Kidney (tissue), 14 donors: ENCODE results near the gene RNF8. TPM values are rescaled to one million over a fixed set of nuclear protein-coding genes. Genes with fewer than 3 reads are reported as not detected.

ENCODE experiments used
- DNase-seq, 5 donors: peaks; one replicate each; pipeline ENCODE4 v3.0.0-alpha.2; 2013 to 2020
- FAIRE-seq: peaks from 2 replicates; lab custom pipeline; 2012; peaks lifted over from hg19 to GRCh38; lab: Jason Lieb, UNC
- H3K27ac ChIP-seq, 2 donors: one replicate each; pipeline ENCODE4 v1.7.0; 2013; ENCODE audit warnings: low read depth in 2 of 2, low read length in 2 of 2, inconsistent platforms in 1 of 2
- H3K27me3 ChIP-seq: one replicate; pipeline ENCODE4 v1.7.1; 2013; ENCODE audit warnings: low read length, inconsistent platforms; ENCODE audit not compliant: control insufficient read depth, insufficient read depth
- H3K36me3 ChIP-seq, 3 donors: one replicate each; pipeline versions ENCODE4 v1.7.0 to v1.7.1; 2013; ENCODE audit warnings: low read length in 3 of 3, control low read depth in 1 of 3, inconsistent platforms in 1 of 3; ENCODE audit not compliant: insufficient read depth in 3 of 3, control insufficient read depth in 2 of 3
- H3K4me1 ChIP-seq, 3 donors: one replicate each; pipeline versions ENCODE4 v1.7.0 to v1.7.1; 2013; ENCODE audit warnings: low read length in 3 of 3, inconsistent platforms in 1 of 3, low read depth in 1 of 3; ENCODE audit not compliant: control insufficient read depth in 2 of 3, insufficient read depth in 2 of 3
- H3K4me3 ChIP-seq, 3 donors: one replicate each; pipeline versions ENCODE4 v1.7.0 to v1.8.1; 2013; ENCODE audit warnings: low read length in 3 of 3, control low read depth in 1 of 3, inconsistent platforms in 1 of 3
- H3K9ac ChIP-seq, 3 donors: one replicate each; pipeline versions ENCODE4 v1.7.0 to v1.7.1; 2013; ENCODE audit warnings: low read length in 3 of 3, control low read depth in 1 of 3, inconsistent platforms in 1 of 3
- H3K9me3 ChIP-seq, 3 donors: one replicate each; pipeline versions ENCODE4 v1.7.0 to v1.7.1; 2013; ENCODE audit warnings: low read length in 3 of 3, control low read depth in 1 of 3, inconsistent platforms in 1 of 3; ENCODE audit not compliant: control insufficient read depth in 2 of 3, insufficient read depth in 1 of 3
- intact Hi-C: fragments of 100-400 bp; cut with DNase I; formaldehyde crosslinking; loops from one replicate; pipeline ENCODE4 v1.11.1; 2022
- polyA plus RNA-seq: library from polyadenylated mRNA; stranded (reverse); fragments of 350-450 nt; fragmentation: Illumina TruSeq; extraction: RNeasy Lipid Tissue Mini Kit (QIAGEN cat#74804); gene quantifications from one replicate; pipeline ENCODE4 v1.2.3, GENCODE V29; 2014; ENCODE audit warnings: low read depth, low replicate concordance; ENCODE audit not compliant: insufficient read depth
- total RNA-seq: library from RNA; stranded (reverse); fragmentation: NEBNext Ultra II Directional; extraction: Animal tissue kit (Norgen Biotek cat#: 25700); gene quantifications from one replicate; pipeline ENCODE4 v1.2.1, GENCODE V29; 2021
- TF ChIP-seq, protein P1 (sequence below): IDR thresholded peaks from 3 replicates; pipeline ENCODE4 v1.5.1; 2012; ENCODE audit warnings: mild to moderate bottlenecking, moderate library complexity, borderline replicate concordance; ENCODE audit not compliant: insufficient read depth; ENCODE audit errors: extremely low read depth
- donor health status: control.
- donor health status: control.
- donor health status: control.
- donor health status: control.
- donor health status: control.
- donor health status: DM: yes; HTN: yes; CAD: no.
- donor health status: Normal renal cell carcinoma (clear cell type).

The RNF8 gene
- total and polyA plus RNA-seq, 2 donors from 2014 or later: 18.4 to 18.5 TPM

- Histone ChIP-seq H3K36me3 (peaks cover 4 to 11% (median 6%) of the 10 kb centered on the region in 3 donors), H3K4me1 (peaks cover 4 to 10% (median 9%) of the 10 kb centered on the region in 3 donors), H3K9me3 (no peaks in the 10 kb centered on the region), H3K27ac (peak overlapping the region; percentile 18 to 53), H3K4me3 (peak overlapping the region; percentile 73 to 99 (median 85)), H3K27me3 (no peaks in the 10 kb centered on the region), H3K9ac (peak overlapping the region; percentile 2 to 96 (median 63))
- TF ChIP-seq, protein P1, sequence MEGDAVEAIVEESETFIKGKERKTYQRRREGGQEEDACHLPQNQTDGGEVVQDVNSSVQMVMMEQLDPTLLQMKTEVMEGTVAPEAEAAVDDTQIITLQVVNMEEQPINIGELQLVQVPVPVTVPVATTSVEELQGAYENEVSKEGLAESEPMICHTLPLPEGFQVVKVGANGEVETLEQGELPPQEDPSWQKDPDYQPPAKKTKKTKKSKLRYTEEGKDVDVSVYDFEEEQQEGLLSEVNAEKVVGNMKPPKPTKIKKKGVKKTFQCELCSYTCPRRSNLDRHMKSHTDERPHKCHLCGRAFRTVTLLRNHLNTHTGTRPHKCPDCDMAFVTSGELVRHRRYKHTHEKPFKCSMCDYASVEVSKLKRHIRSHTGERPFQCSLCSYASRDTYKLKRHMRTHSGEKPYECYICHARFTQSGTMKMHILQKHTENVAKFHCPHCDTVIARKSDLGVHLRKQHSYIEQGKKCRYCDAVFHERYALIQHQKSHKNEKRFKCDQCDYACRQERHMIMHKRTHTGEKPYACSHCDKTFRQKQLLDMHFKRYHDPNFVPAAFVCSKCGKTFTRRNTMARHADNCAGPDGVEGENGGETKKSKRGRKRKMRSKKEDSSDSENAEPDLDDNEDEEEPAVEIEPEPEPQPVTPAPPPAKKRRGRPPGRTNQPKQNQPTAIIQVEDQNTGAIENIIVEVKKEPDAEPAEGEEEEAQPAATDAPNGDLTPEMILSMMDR: no peak
- DNase-seq: no peak
- FAIRE-seq: no peak
- intact Hi-C loops: no loop called here
Measured at GRCh38 chr6:37432590-37432915, 78.8 kb downstream of the RNF8 start.

DNA sequence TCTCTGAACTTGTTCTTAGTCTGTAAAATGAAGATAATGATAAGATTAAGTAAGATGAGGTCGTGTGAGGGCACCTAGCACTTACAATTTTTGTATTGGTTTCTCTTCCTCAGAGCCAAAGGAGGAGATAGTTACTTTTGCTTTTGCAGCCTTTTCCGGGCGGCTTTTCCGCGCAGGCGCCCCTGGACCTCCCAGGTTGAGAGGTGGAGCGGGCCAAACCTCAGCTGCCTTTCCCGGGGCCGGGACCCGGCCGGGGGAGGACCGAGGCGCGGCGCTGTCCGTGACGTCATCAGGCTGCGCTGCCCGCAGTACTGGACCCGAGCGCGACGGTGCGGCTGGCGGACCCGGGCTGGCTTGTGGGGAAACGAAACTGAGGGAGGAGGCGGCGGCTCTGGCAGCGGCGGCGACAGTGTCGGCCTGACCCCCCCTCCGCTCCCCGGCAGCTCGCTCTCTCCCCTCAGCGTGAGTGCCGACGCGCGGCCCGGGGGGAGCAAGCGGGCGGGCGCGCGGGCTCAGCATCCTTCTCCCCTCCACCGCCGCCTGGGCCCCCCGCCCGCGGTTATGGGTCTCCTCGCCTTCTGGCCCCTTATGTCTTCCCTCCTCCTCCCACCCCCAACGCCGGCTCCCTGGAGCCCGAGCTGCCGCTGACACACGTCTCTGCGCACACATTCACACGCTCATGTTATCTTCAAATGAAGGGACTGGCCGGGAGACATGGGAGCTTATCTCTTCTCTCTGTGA, 79.3 kb downstream of the RNF8 start, which contains the start of gene CMTR1:
Gene CMTR1 (plus strand): TSS at position 306 of the 741 bp plus-strand sequence. CDS start 2,409 bp downstream, outside the sequence.
- Histone ChIP-seq H3K27me3 (no peaks in the 10 kb centered on the region), H3K27ac (peak within 1 kb of the TSS; percentile 45 to 53), H3K4me1 (peaks cover 4 to 10% (median 9%) of the 10 kb centered on the region in 3 donors), H3K36me3 (peaks cover 6 to 17% (median 10%) of the 10 kb centered on the region in 3 donors), H3K9ac (peak within 1 kb of the TSS; percentile 38 to 96 (median 63)), H3K4me3 (peak within 1 kb of the TSS; percentile 73 to 99 (median 85)), H3K9me3 (no peaks in the 10 kb centered on the region)
- TF ChIP-seq, protein P1: peak; percentile 10
- peak; percentile 93 to 98 (median 95) for DNase-seq
- intact Hi-C loops: no loop called here
- FAIRE-seq: no peak

GRCh38 chr6:37433657-37434271, 80.0 kb downstream of the RNF8 start:
- Histone ChIP-seq H3K4me1 (peaks cover 4 to 10% (median 9%) of the 10 kb centered on the region in 3 donors), H3K9ac (peak overlapping the region; percentile 38 to 96 (median 45)), H3K4me3 (peak overlapping the region; percentile 73 to 99 (median 85)), H3K36me3 (peaks cover 9 to 23% (median 16%) of the 10 kb centered on the region in 3 donors), H3K27me3 (no peaks in the 10 kb centered on the region), H3K9me3 (no peaks in the 10 kb centered on the region), H3K27ac (peak overlapping the region; percentile 45 to 53)
- intact Hi-C loops: no loop called here
- DNase-seq (peak in 1 of 5 donors; percentile 8), FAIRE-seq (no peak)
- TF ChIP-seq, protein P1: no peak
